GM18508 (cell line): ENCODE results near the gene FSHR.
A peak's percentile ranks its signal among the peaks of the same experiment; 100 is the strongest.

ENCODE experiments used
- ATAC-seq: cut with Tn5 transposase; IDR thresholded peaks from one replicate; pipeline ENCODE4 v1.9.1; 2021; ENCODE audit warnings: moderate number of reproducible peaks; ENCODE audit not compliant: insufficient read depth, unreplicated experiment

Gene FSHR

GRCh38 chr2:48929571-48930301 is 224.6 kb downstream of the FSHR start:
- ATAC-seq = no peak

GRCh38 chr2:48927355-48927754 is 227.0 kb downstream of the FSHR start:
- ATAC-seq = peak; percentile 60

- no peak for ATAC-seq
Observed at GRCh38 chr2:48915884-48916283, 238.4 kb downstream of the FSHR start.

- no peak for ATAC-seq
Observed at GRCh38 chr2:48915227-48915626, 239.1 kb downstream of the FSHR start.

- peak; percentile 82 for ATAC-seq
Observed at GRCh38 chr2:48914477-48915089, 239.7 kb downstream of the FSHR start.
